ENCODE results near the gene CLBA1. TPM values are rescaled to one million over a fixed set of nuclear protein-coding genes. Genes with fewer than 3 reads are reported as not detected.

The CLBA1 gene
- total RNA-seq, 4 donors from 2014 or later = 0.71 to 4.0 (median 3.3) TPM

DNA sequence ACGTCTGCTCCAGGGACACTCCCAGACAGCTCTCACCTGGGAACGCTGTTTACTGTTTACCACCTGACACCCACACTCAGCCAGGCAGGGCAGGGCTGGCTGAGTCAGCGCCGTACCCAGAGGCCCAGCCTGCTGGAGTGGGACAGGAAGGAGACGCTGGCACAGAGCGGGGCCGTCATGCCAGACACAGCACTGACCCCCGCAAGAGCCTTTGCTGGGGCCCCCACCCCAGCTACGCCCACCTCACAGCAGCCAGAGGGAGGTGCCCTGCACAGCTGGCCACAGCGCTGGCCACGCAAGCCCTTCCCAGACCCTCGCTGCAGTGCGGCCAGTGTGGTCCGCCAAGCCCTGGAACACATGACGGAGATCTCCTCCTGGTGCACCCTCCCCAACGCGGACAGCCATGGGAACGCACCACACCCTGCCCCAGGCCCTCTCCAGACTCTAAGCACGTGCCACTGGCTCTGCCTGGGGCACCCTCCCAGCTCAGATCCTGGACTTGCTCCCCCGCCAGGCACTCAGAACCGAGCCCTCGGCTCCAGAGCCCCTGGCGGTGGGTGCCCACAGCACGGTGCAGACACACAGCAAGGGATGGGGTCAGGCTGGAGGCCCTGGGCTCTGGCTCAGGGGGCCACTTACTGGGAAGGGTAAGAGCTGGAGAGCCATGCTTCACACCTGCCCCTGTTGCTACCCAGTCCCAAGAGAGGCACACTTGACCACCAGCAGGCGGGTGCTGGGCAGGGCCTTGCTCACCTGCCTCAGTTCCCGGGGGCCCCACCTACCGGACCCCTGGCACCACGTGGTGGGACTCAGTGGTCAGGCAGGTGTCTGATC is 13.1 kb upstream of the CLBA1 start:
- Histone ChIP-seq H3K9me3 (no peaks in the 10 kb centered on the region), H3K27ac (peak overlapping the region; percentile 64 to 79 (median 70)), H3K4me3 (no peak overlapping the region), H3K36me3 (no peaks in the 10 kb centered on the region), H3K27me3 (peaks cover 3 to 12% (median 12%) of the 10 kb centered on the region in 3 donors), H3K4me1 (peaks cover 11 to 14% of the 10 kb centered on the region in 2 donors)
- ATAC-seq = peak; percentile 34 to 48
- peak; percentile 35 to 61 for DNase-seq
- no peak for TF ChIP-seq POLR2A (IDR thresholded peaks at IDR 0.05)
- TF ChIP-seq, protein P1, sequence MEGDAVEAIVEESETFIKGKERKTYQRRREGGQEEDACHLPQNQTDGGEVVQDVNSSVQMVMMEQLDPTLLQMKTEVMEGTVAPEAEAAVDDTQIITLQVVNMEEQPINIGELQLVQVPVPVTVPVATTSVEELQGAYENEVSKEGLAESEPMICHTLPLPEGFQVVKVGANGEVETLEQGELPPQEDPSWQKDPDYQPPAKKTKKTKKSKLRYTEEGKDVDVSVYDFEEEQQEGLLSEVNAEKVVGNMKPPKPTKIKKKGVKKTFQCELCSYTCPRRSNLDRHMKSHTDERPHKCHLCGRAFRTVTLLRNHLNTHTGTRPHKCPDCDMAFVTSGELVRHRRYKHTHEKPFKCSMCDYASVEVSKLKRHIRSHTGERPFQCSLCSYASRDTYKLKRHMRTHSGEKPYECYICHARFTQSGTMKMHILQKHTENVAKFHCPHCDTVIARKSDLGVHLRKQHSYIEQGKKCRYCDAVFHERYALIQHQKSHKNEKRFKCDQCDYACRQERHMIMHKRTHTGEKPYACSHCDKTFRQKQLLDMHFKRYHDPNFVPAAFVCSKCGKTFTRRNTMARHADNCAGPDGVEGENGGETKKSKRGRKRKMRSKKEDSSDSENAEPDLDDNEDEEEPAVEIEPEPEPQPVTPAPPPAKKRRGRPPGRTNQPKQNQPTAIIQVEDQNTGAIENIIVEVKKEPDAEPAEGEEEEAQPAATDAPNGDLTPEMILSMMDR (IDR thresholded peaks at IDR 0.05 in 4 of 5, conservative IDR thresholded peaks at IDR 0.05 in 1 of 5) = no peak
- intact Hi-C loops (cut with DNase I; ENCODE audit: low total_unique reads) (loop anchor here (1.0 kb wide), 1 partner anchor 39 kb away; no protein-coding TSS in a partner anchor), in situ Hi-C loops (cut with MboI; ENCODE audit: low sequenced_read_pairs in 4 of 4) (loop anchor here in 3 of 4 donors (5.0 kb wide), 1 partner anchor 75 kb away; no protein-coding TSS in a partner anchor)

DNA sequence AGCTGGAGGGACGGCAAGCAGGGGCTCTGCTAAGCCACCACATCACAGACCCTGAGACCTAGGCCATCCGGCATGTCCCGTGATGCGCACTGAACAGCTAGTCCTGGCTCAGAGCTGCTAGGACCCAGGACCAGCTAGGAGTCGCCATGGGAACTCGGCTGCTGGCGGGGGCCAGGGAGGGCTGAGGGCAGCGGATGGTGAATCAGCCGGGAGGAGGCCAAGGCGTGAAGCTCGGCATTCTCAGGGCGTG is 12.5 kb upstream of the CLBA1 start:
- Histone ChIP-seq H3K9me3 (no peaks in the 10 kb centered on the region), H3K4me1 (peaks cover 14 to 15% of the 10 kb centered on the region in 2 donors), H3K27me3 (peaks cover 0 to 13% (median 9%) of the 10 kb centered on the region in 3 donors), H3K4me3 (no peak overlapping the region), H3K36me3 (no peaks in the 10 kb centered on the region), H3K27ac (peak overlapping the region; percentile 64 to 79 (median 70))
- TF ChIP-seq, protein P1 (IDR thresholded peaks at IDR 0.05 in 4 of 5, conservative IDR thresholded peaks at IDR 0.05 in 1 of 5) = no peak
- TF ChIP-seq POLR2A (IDR thresholded peaks at IDR 0.05) = no peak
- DNase-seq (peak; percentile 67 to 71), ATAC-seq (peak; percentile 52 to 63)
- intact Hi-C loops (cut with DNase I; ENCODE audit: low total_unique reads) (no loop called here), in situ Hi-C loops (cut with MboI; ENCODE audit: low sequenced_read_pairs in 4 of 4) (loop anchor here in 3 of 4 donors (5.0 kb wide), 1 partner anchor 74 kb away; no protein-coding TSS in a partner anchor)

DNA sequence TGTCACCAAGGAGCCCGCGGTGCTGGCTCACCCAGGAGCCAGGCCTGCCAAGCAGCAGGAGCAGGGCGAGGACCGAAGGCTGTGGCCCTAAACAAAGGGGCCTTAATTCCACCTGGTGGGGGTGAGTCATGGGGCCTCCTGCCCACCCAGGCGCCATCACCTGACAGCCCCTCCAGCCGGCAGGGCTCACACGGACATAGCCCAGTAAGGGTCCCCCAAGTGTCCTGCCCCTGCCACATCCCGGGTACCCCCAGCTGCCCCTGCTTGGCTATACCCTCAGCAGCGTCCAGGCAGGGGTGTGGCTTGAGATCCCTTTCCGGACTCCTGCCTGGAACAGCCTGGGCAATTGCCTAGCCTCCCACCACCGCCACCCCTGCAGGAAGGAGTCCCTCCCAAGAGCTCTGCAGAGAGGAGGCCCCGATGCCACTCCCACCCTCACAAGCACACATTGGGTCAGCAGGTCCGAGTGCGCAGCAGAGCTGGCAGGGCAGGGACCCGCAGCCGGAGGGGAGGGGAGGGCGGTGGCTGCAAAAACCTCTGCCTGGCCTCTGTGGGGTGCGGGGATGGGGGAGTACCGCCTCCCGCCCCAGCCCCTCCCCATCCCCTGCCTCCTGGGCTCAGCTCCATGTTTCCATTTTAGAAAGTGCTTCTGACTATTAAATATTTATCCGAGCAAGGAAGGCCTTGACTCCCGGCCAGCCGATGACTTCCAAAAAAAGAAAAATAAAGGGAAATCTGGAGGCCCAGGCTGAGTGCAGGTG is 12.0 kb upstream of the CLBA1 start:
- TF ChIP-seq POLR2A (IDR thresholded peaks at IDR 0.05) = no peak
- TF ChIP-seq, protein P1 (IDR thresholded peaks at IDR 0.05 in 4 of 5, conservative IDR thresholded peaks at IDR 0.05 in 1 of 5) = no peak
- no peaks in the 10 kb centered on the region for H3K36me3 ChIP-seq
- H3K4me1 ChIP-seq = peaks cover 12 to 14% of the 10 kb centered on the region in 2 donors
- intact Hi-C loops (cut with DNase I; ENCODE audit: low total_unique reads) (no loop called here), in situ Hi-C loops (cut with MboI; ENCODE audit: low sequenced_read_pairs in 4 of 4) (loop anchor here in 3 of 4 donors (5.0 kb wide), 1 partner anchor 74 kb away; no protein-coding TSS in a partner anchor)
- DNase-seq (no peak), ATAC-seq (peak in 1 of 2 donors; percentile 4)
- peaks cover 0 to 13% (median 8%) of the 10 kb centered on the region in 3 donors for H3K27me3 ChIP-seq
- peak overlapping the region; percentile 26 to 79 (median 70) for H3K27ac ChIP-seq
- no peak overlapping the region for H3K4me3 ChIP-seq
- H3K9me3 ChIP-seq = no peaks in the 10 kb centered on the region

DNA sequence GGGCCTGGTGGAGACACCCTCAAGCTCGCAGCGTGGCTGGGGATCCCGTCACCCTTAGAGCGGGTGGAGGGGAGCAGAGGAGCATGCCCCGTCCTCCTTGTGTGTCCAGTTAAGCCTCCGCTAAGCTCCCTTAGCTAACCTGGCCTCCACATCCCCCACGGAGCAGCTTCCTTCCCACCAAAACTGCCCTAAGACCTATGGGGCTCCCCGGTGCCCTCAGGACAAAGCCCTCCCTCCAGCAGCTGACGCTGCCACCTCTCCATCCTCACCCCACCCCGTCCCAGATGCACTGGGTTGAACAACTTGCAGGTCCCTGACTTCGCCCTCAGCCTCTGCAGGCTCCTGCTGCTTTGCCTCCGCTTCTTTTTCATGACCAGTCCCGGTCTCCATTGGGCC is 11.4 kb upstream of the CLBA1 start:
- H3K4me1 ChIP-seq = peaks cover 12 to 14% of the 10 kb centered on the region in 2 donors
- H3K9me3 ChIP-seq = no peaks in the 10 kb centered on the region
- in situ Hi-C loops (cut with MboI; ENCODE audit: low sequenced_read_pairs in 4 of 4) = loop anchor here in 3 of 4 donors (5.0 kb wide), 1 partner anchor 73 kb away; no protein-coding TSS in a partner anchor
- ATAC-seq (no peak), DNase-seq (no peak)
- TF ChIP-seq, protein P1 (IDR thresholded peaks at IDR 0.05 in 4 of 5, conservative IDR thresholded peaks at IDR 0.05 in 1 of 5) = no peak
- no peak for TF ChIP-seq POLR2A (IDR thresholded peaks at IDR 0.05)
- H3K36me3 ChIP-seq = no peaks in the 10 kb centered on the region
- H3K4me3 ChIP-seq = no peak overlapping the region
- intact Hi-C loops (cut with DNase I; ENCODE audit: low total_unique reads) = no loop called here
- H3K27me3 ChIP-seq = peaks cover 0 to 13% (median 8%) of the 10 kb centered on the region in 3 donors
- peak overlapping the region; percentile 26 to 75 (median 48) for H3K27ac ChIP-seq

Data from gastrocnemius medialis (tissue), 4 donors.